Activated naive CD8-positive, alpha-beta T cell treated with anti-CD3 and anti-CD28 coated beads, Interleukin-2, amount 50 U/mL, for 16 hours (primary cell): Measurements from ENCODE around the gene TEKT1.
"Not testable (repeated sequence)": the region's sequence is repeated elsewhere in the genome, so short reads cannot be mapped to it uniquely, and the experiment has no call there.

ENCODE experiments used
- DNase-seq: peaks from one replicate; pipeline ENCODE4 v3.0.0-alpha.2; 2020; ENCODE audit warnings: low read depth, low spot score

The TEKT1 gene

DNA sequence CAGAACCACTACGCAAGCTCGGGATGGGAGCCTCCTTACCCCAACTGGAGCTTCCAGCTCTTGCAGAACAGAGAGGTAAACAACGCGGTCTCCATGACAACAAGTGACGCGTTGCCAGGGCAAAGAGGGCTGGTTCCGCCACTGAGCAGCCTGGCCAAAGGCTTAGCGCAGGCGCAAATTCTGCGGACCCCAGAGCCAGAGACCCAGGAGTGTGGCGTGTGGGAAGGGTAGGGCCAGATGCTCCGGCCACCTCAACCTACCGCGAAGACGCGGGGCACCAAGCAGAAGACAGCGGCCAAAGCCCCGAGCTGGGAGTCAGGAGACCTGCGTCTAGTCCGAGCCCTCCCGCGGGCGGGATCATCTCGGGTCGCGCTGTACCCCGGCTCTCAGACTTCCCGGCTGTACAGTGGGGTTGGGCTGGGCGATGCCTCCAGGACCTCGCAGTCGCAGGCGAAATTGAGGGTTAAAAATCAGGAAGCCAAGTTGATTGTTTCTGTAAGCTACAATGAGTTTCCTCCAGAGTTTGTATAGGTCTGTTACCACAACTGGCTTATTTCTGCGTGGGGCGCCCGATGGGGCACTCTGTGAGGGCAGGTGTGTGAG lies at the start of gene TEKT1:
Gene TEKT1, minus strand, starts transcription at position 69 of the 603 bp plus-strand sequence. CDS start 1,353 bp downstream, outside the sequence.
- peak; percentile 23 for DNase-seq

DNA sequence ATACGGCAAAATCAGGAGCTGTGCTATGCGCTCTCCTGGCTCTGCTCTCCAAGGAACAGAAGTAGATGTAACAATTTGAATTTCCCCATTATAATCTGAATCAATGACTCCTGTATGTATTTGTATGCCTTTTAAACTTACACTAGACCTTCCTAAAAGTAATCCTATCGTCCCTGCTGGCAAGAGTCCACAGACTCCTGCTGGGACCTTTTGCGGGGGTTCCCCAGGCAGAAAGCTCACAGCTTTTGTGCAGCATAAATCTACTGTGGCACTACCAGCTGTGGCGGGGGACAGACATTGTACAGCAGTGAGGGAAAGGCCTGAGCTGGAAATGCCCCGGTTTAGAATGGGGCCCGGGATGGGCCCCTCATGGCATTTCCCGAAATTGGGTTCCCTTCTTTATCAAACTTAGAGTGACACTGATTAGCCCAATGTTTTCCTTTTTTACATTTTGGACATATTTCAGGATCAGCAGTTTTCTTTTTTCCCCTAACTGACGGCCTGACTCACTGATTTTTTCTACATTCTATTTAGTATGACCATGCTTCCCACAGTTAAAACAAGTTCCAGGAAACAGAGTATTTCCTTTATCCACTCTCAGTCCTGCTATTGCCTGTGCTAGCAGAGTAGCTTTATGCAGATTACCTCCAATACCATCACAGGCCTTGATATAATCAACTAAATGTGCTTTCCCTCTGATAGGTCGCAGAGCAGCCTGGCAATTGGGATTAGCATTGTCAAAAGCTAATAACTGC lies 47.9 kb upstream of the TEKT1 start:
- DNase-seq, result not testable (repeated sequence)

DNA sequence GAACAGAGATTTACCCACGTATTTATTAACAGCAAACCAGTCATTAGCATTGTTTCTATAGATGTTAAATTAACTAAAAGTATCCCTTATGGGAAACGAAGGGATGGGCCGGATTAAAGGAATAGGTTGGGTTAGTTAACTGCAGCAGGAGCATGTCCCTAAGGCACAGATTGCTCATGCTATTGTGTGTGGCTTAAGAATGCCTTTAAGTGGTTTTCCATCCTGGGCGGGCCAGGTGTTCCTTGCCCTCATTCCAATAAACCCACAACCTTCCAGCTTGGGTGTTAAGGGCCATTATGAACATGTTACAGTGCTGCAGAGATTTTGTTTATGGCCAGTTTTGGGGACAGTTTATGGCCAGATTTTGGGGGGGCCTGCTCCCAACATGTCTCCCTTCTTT lies 43.7 kb upstream of the TEKT1 start:
- not testable (repeated sequence) for DNase-seq

DNA sequence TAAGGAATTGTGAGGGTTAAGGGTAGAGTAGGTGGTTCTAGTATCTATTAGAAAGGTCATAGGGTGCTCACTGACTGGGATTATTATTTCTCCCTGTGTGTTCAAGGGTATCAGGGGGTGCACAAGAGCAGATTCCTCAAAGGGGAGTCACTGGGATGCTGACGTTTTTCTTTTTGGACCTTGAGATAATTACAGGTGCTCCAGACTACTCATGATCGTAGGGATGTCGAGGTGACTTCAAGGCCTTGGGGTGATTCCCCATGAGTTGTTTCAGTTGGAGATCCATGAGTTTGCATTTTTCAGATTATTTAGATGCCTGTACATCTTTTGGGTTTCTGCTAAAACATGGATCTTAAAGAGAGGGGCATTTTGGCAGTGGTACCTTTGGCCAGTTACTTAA lies 41.4 kb upstream of the TEKT1 start:
- DNase-seq, result no peak

DNA sequence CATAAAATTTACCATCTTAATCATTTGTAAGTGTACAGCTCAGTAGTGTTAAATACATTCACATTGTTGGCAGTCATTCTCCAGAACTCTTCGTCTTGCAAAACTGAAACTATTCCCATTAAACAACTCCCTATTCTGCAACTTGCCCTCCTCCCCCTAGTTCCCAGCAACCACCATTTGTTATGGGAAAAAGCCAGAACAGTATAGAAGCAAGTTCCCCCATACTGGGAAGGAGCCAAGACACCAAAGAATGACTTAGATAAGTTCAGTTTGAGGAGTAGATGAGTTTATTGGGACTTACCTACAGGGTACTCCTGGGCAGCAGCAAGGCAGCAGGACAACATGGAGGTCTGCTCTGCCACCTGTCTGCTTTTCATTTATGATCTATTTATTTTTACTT lies 39.3 kb upstream of the TEKT1 start:
- DNase-seq, result no peak

DNA sequence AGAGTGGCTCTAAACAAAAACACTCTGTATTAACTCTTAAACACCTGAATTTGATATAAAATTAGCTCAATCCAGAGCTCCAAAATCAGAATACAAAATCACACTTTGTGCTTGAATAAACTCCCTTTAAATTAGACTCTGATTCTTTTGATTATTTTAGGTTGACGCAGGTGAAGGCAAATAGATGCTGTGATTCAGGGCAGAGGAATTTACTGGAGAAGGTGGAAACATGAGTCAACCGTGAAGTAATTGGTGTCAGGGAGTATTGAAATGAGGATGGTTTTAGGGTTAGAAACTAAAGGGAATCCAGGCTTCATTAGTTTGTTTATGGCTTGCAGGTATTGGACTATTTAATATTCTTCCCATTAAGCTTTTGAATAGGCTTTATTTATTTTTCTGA lies 37.1 kb upstream of the TEKT1 start:
- DNase-seq, result no peak

DNA sequence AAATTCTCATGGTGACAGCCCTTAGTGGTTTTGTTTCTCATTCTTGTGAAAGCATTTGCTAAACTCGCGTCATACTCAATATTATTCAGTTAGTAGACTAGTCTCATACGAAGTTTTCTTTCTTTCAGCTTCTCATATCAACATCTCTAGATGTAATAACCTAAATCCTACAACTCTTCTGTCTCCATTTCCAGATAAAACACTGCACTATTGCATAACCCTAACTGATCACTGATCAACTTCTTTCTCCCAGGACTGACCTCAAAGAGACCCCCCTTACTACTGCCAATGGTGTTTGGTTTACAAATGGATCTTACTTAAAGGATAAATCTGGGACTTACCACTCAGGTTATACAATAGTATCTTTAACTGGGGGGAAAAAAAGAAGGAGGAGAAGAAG lies 36.3 kb upstream of the TEKT1 start:
- DNase-seq, result no peak

DNA sequence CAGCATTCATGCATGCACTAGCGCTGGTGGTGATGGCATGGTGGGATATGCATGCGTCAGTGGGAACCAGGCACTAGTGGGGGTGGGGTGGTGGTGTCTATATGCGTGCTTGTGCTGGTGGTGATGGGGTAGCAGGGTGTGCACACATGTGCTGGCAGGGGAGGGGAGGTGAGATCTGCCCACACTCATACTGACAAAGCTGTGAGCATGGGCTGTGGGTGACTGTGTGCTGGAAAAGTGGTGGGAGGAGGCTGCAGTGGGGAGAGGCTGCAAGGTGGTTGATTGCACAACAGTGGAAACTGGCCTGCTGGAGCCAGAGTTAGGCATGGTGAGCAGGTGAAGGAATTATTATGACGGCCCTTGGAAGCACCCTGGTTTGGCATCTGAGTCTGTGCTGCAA lies 31.3 kb upstream of the TEKT1 start:
- no peak for DNase-seq

DNA sequence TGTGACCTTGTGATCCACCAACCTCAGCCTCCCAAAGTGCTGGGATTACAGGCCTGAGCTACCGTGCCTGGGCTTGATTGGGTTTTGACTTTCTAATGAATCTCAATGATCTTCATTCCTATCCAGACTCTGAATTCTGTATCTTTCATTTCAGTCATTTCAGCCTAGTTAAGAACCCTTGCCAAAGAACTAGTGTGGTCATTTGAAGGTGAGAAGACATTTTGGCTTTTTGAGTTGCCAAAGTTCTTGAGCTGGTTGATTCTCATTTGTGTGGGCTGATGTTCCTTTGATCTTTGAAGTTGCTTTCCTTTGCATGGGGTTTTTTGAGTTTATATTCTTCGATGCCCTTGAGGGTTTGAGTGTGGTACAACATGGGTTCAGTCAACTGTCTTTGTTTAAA lies 30.6 kb upstream of the TEKT1 start:
- DNase-seq, result no peak

DNA sequence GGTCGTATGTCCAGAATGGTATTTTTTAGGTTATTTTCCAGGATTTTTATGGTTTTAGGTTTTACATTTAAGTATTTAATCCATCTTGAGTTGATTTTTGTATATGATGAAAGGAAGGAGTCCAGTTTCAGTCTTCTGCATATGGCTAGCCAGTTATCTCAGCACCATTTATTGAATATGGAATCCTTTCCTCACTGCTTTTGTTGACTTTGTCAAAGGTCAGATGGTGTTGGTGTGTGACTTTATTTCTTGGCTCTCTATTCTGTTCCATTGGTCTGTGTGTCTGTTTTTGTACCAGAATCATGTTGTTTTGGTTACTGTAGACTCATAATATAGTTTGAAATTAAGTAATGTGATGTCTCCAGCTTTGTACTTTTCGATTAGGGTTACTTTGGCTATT lies 26.4 kb upstream of the TEKT1 start:
- DNase-seq, result no peak

DNA sequence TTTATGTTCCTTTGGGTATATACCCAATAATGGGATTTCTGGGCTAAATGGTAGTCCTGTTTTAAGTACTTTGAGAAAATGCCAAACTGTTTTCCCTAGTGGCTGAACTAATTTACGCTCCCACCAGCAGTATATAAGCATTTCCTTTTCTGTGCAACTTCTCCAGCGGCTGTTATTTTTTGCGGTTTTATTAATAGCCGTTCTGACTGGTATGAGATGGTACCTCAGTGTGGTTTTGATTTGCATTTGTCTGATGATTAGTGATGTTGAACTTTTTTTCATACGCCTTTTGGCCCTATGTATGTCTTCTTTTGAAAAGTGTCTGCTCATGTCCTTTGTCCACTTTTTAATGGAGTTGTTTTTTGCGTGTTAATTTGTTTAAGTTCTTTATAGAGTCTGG lies 25.8 kb upstream of the TEKT1 start:
- DNase-seq, result no peak

DNA sequence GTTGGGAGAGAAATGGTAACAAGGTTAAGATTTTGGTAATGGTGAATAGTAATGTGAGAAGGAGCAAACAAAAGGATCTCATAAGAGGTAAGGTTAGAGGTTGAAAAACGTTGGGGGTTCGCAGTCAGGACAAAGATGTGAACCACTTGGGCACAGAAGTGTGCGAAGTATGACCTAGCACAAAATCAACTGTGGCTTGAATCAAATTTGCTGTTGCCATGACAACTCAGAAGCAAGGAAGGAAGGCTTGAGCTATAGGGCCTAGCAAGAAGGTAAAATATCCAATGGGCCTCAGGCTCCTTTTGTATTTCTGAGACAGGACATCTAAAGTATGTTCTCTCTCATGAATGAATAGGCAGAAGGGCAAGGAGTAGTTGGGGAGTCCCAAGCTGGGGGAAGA lies 24.5 kb upstream of the TEKT1 start:
- no peak for DNase-seq

DNA sequence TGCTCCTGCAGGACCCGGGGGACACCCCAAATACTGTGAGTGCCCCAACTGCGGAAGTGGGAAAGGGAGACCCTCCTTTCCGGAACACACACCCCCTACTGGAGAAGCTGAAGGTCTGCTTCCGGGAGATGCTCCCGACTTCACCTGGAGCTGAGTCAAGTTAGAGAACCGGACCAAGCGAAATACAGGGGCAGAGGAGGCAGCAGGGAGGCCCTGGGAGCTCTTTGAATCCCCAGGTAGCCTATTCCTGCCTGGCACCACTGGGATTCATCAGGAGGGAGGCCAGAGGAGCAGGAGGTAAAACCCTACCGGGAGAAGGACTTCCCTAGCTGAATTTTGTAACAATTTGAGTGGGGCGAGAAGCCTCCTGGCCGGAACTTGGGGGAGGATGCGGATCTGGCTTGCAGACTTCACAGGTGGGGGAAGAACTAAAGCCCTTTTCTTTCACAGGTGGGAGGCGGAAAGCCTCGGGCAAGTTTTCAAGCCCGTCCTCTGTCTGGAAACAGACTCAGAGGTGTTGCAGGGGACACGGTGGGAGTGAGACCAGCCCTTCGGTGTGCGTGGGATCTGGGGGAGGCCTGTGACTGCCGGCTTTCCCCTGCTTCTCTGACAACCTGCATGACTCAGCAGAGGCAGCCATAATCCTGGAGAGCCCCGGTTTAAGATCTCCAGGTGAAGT lies 22.4 kb upstream of the TEKT1 start:
- DNase-seq, result no peak

DNA sequence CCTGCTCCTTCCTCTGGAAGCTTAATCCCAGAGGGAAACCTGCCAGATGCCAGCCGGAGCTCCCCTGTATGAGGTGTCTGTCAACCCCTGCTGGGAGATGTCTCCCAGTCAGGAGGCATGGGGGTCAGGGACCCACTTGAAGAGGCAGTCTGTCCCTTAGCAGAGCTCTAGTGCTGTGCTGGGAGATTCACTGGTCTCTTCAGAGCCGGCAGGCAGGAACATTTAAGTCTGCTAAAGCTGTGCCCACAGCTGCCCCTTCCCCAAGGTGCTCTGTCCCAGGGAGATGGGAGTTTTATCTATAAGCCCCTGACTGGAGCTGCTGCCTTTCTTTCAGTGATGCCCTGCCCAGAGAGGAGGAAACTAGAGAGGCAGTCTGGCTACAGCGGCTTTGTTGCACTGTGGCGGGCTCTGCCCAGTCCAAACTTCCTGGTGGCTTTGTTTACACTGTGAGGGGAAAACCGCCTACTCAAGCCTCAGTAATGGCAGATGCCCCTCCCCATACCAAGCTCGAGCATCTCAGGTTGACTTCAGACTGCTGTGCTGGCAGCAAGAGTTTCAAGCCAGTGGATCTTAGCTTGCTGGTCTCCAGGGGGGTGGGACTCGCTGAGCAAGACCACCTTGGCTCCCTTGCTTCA lies 17.1 kb upstream of the TEKT1 start:
- DNase-seq, result not testable (repeated sequence)

DNA sequence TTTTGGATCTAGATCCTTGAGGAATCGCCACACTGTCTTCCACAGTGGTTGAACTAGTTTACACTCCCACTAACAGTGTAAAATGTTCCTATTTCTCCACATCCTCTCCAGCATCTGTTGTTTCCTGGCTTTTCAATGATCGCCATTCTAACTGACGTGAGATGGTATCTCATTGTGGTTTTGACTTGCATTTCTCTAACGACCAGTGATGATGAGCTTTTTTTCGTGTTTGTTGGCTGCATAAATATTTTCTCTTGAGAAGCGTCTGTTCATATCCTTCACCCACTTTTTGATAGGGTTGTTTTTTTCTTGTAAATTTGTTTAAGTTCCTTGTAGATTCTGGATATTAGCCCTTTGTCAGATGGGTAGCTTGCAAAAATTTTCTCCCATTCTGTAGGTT lies 14.6 kb upstream of the TEKT1 start:
- not testable (repeated sequence) for DNase-seq

DNA sequence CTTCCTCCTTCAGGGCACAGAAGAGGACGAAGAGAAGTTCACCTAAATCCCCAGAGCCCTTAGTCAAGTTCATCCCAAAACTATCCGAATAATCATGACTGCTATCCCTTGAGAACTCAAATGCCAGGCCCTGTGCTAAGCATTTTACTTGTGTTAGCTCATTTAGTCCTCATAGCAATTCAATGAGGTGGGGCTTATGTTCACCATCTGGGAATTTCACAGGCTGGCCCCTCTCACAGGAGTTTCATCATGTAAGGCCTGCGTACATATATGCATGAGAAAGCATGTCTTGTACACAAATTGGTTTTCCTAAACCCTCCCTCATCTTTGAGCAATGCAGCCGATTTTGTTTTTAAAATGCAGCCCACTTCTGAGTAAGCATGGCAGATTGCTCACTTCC lies 12.9 kb upstream of the TEKT1 start:
- DNase-seq, result not testable (repeated sequence)

DNA sequence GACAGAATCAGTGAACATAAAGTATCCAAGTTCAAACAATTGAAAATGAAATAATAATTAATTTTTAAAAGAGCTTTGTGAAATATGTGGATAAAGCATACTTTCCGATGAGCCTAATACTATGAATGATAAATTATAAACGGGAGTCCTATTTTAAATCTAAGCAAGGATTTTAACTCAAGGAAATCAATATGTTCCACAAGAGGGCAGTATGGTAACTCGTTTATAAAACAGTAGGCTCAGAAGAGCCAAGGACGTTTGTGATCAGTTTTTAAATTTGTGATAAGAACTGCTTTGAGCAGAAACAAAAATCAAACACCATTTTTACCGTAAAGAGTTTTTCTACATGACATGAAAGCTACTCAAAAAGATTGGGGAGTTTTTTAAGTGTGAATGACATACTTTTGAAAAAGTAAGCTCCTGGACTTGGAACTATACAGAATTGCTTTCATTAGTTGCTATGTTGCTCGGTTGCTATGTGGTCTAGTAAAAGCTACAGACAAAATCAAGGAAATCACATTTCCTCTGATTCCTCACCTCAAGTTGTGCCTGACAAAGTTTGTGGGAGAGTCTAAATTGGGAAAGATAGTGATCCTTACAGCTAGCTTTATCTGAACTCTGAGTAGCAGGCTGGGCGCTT lies 11.8 kb upstream of the TEKT1 start:
- DNase-seq, result no peak

DNA sequence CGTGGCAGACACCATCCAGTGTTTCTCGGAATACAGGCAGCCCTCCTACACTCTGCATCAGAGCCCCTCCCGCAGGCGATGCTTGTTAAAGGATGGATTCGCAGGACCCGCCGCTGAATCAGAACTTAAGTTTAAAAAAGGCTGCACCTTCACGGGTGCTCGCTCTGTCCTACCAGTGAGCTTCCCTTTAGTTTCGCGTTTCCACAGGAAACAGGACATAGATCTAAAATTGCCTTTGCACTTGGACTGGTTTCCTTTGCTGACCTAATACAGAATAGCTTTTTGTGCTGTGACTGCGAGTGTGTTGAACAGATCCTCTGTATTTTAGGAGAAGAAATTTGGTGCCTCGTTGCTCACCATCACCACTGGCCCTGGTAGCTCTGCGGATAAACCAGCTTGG lies 10.2 kb upstream of the TEKT1 start:
- not testable (repeated sequence) for DNase-seq

DNA sequence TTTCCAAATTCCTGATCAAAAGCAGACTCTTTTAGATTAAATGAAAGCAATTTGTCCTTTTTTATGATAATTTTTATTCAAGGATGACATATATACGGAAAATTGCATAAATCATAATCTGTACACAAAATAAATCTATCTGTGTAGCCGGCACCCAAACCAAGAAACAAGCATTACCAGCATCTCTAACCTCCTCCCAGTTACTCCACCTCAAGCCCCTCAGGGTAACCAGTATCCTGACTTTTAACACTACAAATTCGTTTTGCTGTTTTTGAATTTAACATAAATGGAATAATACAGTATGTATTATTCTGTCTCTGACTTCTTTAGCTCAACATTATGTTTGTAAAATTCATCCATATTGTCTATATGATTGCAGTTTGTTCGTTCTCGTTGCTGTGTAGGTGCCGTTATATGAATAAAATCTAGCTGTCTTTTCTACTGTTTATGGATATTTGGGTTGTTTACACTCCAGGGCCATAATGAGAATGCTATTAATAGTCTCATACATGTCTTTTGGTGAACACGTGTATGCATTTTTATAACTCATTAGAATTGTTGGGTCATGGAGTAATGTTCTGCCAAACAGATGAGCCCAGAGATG lies 1.0 kb downstream of the TEKT1 start:
- DNase-seq, result no peak

DNA sequence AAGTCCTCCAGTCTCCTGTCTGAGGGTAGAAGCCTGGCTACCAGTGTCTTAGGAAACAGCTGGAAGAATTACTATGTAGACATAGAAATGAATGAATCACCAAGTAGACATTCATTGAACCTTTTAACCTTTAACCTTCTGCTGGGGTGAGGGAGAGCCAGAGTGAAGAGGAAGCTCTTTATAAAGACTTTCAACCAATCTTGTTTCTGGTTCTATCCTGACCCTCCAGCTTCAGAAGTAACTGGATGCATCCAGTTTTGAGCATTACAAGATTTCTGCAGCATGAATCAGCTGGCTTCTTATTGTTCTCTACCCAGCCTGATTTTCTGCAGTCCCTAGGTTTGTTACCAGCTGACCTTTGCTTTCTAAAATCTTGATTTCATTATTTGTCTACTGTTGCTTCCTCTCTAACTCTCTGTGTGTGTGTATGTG lies 8.5 kb downstream of the TEKT1 start:
- DNase-seq, result no peak

DNA sequence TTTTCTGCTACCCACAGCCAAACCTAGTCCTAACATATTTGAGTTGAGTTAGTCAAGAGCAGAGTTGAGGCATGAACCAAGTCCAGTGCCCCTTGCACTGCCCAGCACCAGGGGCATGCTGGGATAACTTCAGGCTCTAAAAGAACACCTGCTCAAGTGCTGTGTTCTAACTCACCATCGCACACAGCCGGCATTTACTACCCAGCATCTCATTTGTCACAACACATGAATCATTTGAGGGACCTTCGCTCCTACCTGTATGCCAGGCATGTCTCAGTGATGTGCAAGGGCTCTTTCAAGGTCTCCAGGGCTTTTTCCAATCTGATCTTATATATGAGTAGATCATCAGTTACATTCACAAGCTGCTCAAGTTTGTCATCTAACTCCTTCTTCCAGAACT lies 12.6 kb downstream of the TEKT1 start:
- DNase-seq, result no peak
